H1 (cell line): ENCODE data around the gene DDB1. TPM values are rescaled to one million over a fixed set of nuclear protein-coding genes. Genes with fewer than 3 reads are reported as not detected.

Experiments used
- CTCF ChIA-PET: fragments of 300-600 bp; sonication (Branson Sonifier 250); formaldehyde crosslinking; loops from one replicate; lab custom pipeline; 2021; ENCODE audit not compliant: partially characterized antibody; lab: Charles Lee
- POLR2A ChIA-PET: fragments of 300-600 bp; sonication (Branson Sonifier 250); formaldehyde crosslinking; loops from one replicate; lab custom pipeline; 2021; ENCODE audit warnings: inconsistent platforms; ENCODE audit not compliant: partially characterized antibody; lab: Charles Lee
- DNase-seq, 2 experiments: peaks; one replicate each; pipeline versions ENCODE4 v3.0.0 to v3.0.0-alpha.2; 2010 to 2022; ENCODE audit warnings: low spot score in 2 of 2, low read depth in 1 of 2, mixed read lengths in 1 of 2
- FAIRE-seq: peaks from 2 replicates; lab custom pipeline; 2011; peaks lifted over from hg19 to GRCh38; lab: Jason Lieb, UNC
- H2AFZ ChIP-seq: 2 replicates; pipeline ENCODE4 v1.8.1; 2012; ENCODE audit warnings: low read length, inconsistent platforms
- H2AK5ac ChIP-seq: 2 replicates; pipeline ENCODE4 v1.6.1; 2013; ENCODE audit warnings: low read depth, low read length
- H2BK120ac ChIP-seq: replicated peaks from 2 replicates; pipeline ENCODE3; 2013; ENCODE audit warnings: low read depth, low read length, inconsistent platforms
- H2BK12ac ChIP-seq: 2 replicates; pipeline ENCODE4 v1.6.1; 2013; ENCODE audit warnings: low read depth, low read length
- H2BK15ac ChIP-seq: 2 replicates; pipeline ENCODE4 v1.6.1; 2013; ENCODE audit warnings: low read length
- H2BK20ac ChIP-seq: 2 replicates; pipeline ENCODE4 v1.6.1; 2013; ENCODE audit warnings: low read length
- H2BK5ac ChIP-seq: 2 replicates; pipeline ENCODE4 v1.6.1; 2013; ENCODE audit warnings: low read depth, low read length
- H3K14ac ChIP-seq: 2 replicates; pipeline ENCODE4 v1.6.1; 2013; ENCODE audit warnings: inconsistent platforms; ENCODE audit not compliant: insufficient read length
- H3K18ac ChIP-seq: 2 replicates; pipeline ENCODE4 v1.6.1; 2013; ENCODE audit warnings: low read length; ENCODE audit errors: extremely low read depth
- H3K23ac ChIP-seq: 2 replicates; pipeline ENCODE4 v1.6.1; 2013; ENCODE audit warnings: inconsistent platforms; ENCODE audit not compliant: insufficient read length
- H3K23me2 ChIP-seq: 2 replicates; pipeline ENCODE4 v1.6.1; 2013; ENCODE audit warnings: low read depth, low read length
- H3K27ac ChIP-seq: 2 replicates; pipeline ENCODE4 v1.6.1; 2011; ENCODE audit warnings: low read depth, low read length, inconsistent platforms
- H3K27me3 ChIP-seq, 4 experiments: replicated peaks in 1 of 4; 1 replicate in 1 of 4; 2 replicates in 3 of 4; pipeline versions ENCODE4 v1.6.1 to v1.8.1; 2011 to 2013; ENCODE audit warnings: low read length in 3 of 4, mild to moderate bottlenecking in 3 of 4, inconsistent platforms in 2 of 4, mixed read lengths in 2 of 4, moderate library complexity in 1 of 4; ENCODE audit not compliant: control insufficient read depth in 3 of 4, insufficient read depth in 3 of 4; ENCODE audit errors: extremely low read depth in 1 of 4
- H3K36me3 ChIP-seq, 4 experiments: 2 replicates each; pipeline versions ENCODE4 v1.6.1 to v1.8.1; 2011 to 2013; ENCODE audit warnings: mild to moderate bottlenecking in 4 of 4, low read length in 3 of 4, moderate library complexity in 2 of 4, control low read depth in 1 of 4, inconsistent platforms in 1 of 4; ENCODE audit not compliant: insufficient read depth in 4 of 4, control insufficient read depth in 2 of 4
- H3K4ac ChIP-seq: replicated peaks from 2 replicates; pipeline ENCODE3; 2013; ENCODE audit warnings: low read length, low read depth, mixed read lengths, inconsistent platforms; ENCODE audit not compliant: insufficient read length
- H3K4me1 ChIP-seq, 4 experiments: replicated peaks in 1 of 4; 1 replicate in 1 of 4; 2 replicates in 3 of 4; pipeline versions ENCODE4 v1.6.1 to v1.8.1; 2011 to 2013; ENCODE audit warnings: low read length in 3 of 4, inconsistent platforms in 2 of 4, mixed read lengths in 1 of 4; ENCODE audit not compliant: insufficient read depth in 4 of 4, control insufficient read depth in 3 of 4
- H3K4me2 ChIP-seq, 2 experiments: 2 replicates each; pipeline versions ENCODE4 v1.6.1 to v1.8.1; 2011 to 2013; ENCODE audit warnings: low read depth in 2 of 2, low read length in 2 of 2, control low read depth in 1 of 2, inconsistent platforms in 1 of 2, mild to moderate bottlenecking in 1 of 2; ENCODE audit not compliant: insufficient read depth in 1 of 2
- H3K4me3 ChIP-seq, 4 experiments: fragments of 200-600, 300-600 bp in 1 of 4; sonication (generic), shearing (Covaris generic), sonication (Bioruptor Twin) in 1 of 4; 2 replicates each; pipeline versions ENCODE4 v1.5.1 to v1.8.1; 2011 to 2016; ENCODE audit warnings: low read length in 4 of 4, low read depth in 3 of 4, control low read depth in 2 of 4, inconsistent platforms in 2 of 4, mild to moderate bottlenecking in 2 of 4, mixed read lengths in 1 of 4, moderate library complexity in 1 of 4; ENCODE audit not compliant: insufficient read depth in 2 of 4; ENCODE audit errors: extremely low read depth in 1 of 4
- H3K56ac ChIP-seq: replicated peaks from 2 replicates; pipeline ENCODE3; 2013; ENCODE audit warnings: low read depth, mild to moderate bottlenecking, mixed read lengths, low read length, inconsistent platforms; ENCODE audit not compliant: insufficient read length
- H3K79me1 ChIP-seq: 2 replicates; pipeline ENCODE4 v1.6.1; 2013; ENCODE audit warnings: low read depth, low read length, control low read depth
- H3K79me2 ChIP-seq, 2 experiments: 2 replicates each; pipeline versions ENCODE4 v1.6.1 to v1.8.1; 2012 to 2013; ENCODE audit warnings: low read length in 2 of 2, mild to moderate bottlenecking in 2 of 2, inconsistent platforms in 1 of 2; ENCODE audit not compliant: insufficient read depth in 2 of 2, control insufficient read depth in 1 of 2
- H3K9ac ChIP-seq, 4 experiments: replicated peaks in 1 of 4; 1 replicate in 1 of 4; 2 replicates in 3 of 4; pipeline versions ENCODE4 v1.6.1 to v1.8.1; 2011 to 2013; ENCODE audit warnings: low read depth in 3 of 4, low read length in 3 of 4, control low read depth in 2 of 4, mild to moderate bottlenecking in 2 of 4, moderate library complexity in 2 of 4, inconsistent platforms in 1 of 4; ENCODE audit errors: extremely low read depth in 1 of 4
- H3K9me3 ChIP-seq, 2 experiments: 2 replicates each; pipeline versions ENCODE4 v1.6.1 to v1.8.1; 2012 to 2013; ENCODE audit warnings: mild to moderate bottlenecking in 2 of 2, moderate library complexity in 2 of 2, control low read depth in 1 of 2, inconsistent platforms in 1 of 2, low read depth in 1 of 2, low read length in 1 of 2, mixed read lengths in 1 of 2; ENCODE audit not compliant: insufficient read depth in 2 of 2
- H4K20me1 ChIP-seq, 2 experiments: replicated peaks in 1 of 2; 2 replicates each; pipeline versions ENCODE3 to v1.8.1; 2011 to 2013; ENCODE audit warnings: inconsistent platforms in 2 of 2, low read length in 2 of 2, mild to moderate bottlenecking in 1 of 2; ENCODE audit not compliant: insufficient read depth in 2 of 2, control insufficient read depth in 1 of 2
- H4K5ac ChIP-seq: 2 replicates; pipeline ENCODE4 v1.6.1; 2013; ENCODE audit warnings: low read length, low read depth, mixed read lengths, inconsistent platforms; ENCODE audit not compliant: insufficient read length
- H4K8ac ChIP-seq: 2 replicates; pipeline ENCODE4 v1.8.0; 2013; ENCODE audit warnings: mild to moderate bottlenecking, moderate library complexity, low read length, inconsistent platforms; ENCODE audit not compliant: insufficient read depth; ENCODE audit errors: extremely low read depth
- H4K91ac ChIP-seq: replicated peaks from 2 replicates; pipeline ENCODE3; 2013; ENCODE audit warnings: low read length, mixed read lengths, inconsistent platforms; ENCODE audit not compliant: insufficient read length
- BACH1 ChIP-seq: IDR thresholded peaks from 2 replicates; pipeline ENCODE4 v1.6.1; 2012; ENCODE audit warnings: low read length, improper control_type of control experiment
- CHD2 ChIP-seq: IDR thresholded peaks from 2 replicates; pipeline ENCODE4 v1.6.1; 2012; ENCODE audit warnings: low read length, improper control_type of control experiment
- CREB1 ChIP-seq: IDR thresholded peaks from 2 replicates; pipeline ENCODE4 v1.6.1; 2012; ENCODE audit warnings: inconsistent platforms
- NANOG ChIP-seq: IDR thresholded peaks from 2 replicates; pipeline ENCODE4 v1.6.1; 2011; ENCODE audit warnings: low read length, low read depth, mild to moderate bottlenecking, inconsistent platforms; ENCODE audit not compliant: insufficient read depth, poor library complexity, severe bottlenecking
- NRF1 ChIP-seq: IDR thresholded peaks from 2 replicates; pipeline ENCODE4 v1.6.1; 2011; ENCODE audit warnings: mild to moderate bottlenecking, low read depth, low read length, improper control_type of control experiment
- RAD21 ChIP-seq, 2 experiments: IDR thresholded peaks in 1 of 2; conservative IDR thresholded peaks in 1 of 2; 2 replicates each; pipeline ENCODE4 v1.6.1; 2011; ENCODE audit warnings: low read depth in 2 of 2, low read length in 2 of 2, improper control_type of control experiment in 1 of 2, inconsistent platforms in 1 of 2, mild to moderate bottlenecking in 1 of 2, moderate library complexity in 1 of 2
- SP1 ChIP-seq: IDR thresholded peaks from 2 replicates; pipeline ENCODE4 v1.6.1; 2011; ENCODE audit warnings: low read depth, low read length
- SP2 ChIP-seq: IDR thresholded peaks from 2 replicates; pipeline ENCODE4 v1.6.1; 2012; ENCODE audit warnings: mild to moderate bottlenecking, low read length, inconsistent platforms
- TAF1 ChIP-seq: IDR thresholded peaks from 2 replicates; pipeline ENCODE4 v1.6.1; 2011; ENCODE audit warnings: mild to moderate bottlenecking, low read depth, low read length
- TCF12 ChIP-seq: IDR thresholded peaks from 2 replicates; pipeline ENCODE4 v1.6.1; 2011; ENCODE audit warnings: low read depth, mild to moderate bottlenecking, low read length
- WGBS, 2 experiments: shearing (Covaris generic) in 1 of 2; methylation state at CpG; one replicate each; pipeline versions ENCODE4 v1.1.6 to v1.1.7; 2013 to 2015; ENCODE audit warnings: low lambda C conversion rate in 2 of 2, mixed read lengths in 2 of 2, inconsistent platforms in 1 of 2, low coverage in 1 of 2, missing lambda C conversion rate in 1 of 2; ENCODE audit not compliant: insufficient replicate concordance in 2 of 2, insufficient coverage in 1 of 2, insufficient read length in 1 of 2; ENCODE audit errors: extremely low coverage in 1 of 2, missing lambda C conversion rate in 1 of 2; 5-methylcytosine and 5-hydroxymethylcytosine counted together
- polyA plus RNA-seq, 7 experiments: library from polyadenylated mRNA; depleted of rRNA in 3 of 7; stranded (reverse) in 5 of 7; unstranded in 2 of 7; fragments of >200 nt in 5 of 7; fragments of 200-250 nt in 2 of 7; gene quantifications; 1 replicate in 5 of 7; 2 replicates in 1 of 7; 4 replicates in 1 of 7; pipeline versions ENCODE4 v1.2.1 to v1.2.3, GENCODE V29; 2011 to 2013; ENCODE audit warnings: missing spikeins in 2 of 7, mixed read lengths in 2 of 7
- total RNA-seq: library from RNA; stranded (reverse); fragmentation: NEBNext Ultra II Directional; extraction: Animal tissue kit (Norgen Biotek cat#: 25700); gene quantifications from 2 replicates; pipeline ENCODE4 v1.2.1, GENCODE V29; 2021
- TF ChIP-seq, protein P1 (sequence below): IDR thresholded peaks from 2 replicates; pipeline ENCODE4 v1.6.1; 2011; ENCODE audit warnings: low read length, improper control_type of control experiment
- TF ChIP-seq, protein P2 (sequence below): IDR thresholded peaks from 2 replicates; pipeline ENCODE4 v1.6.1; 2012; ENCODE audit warnings: low read length, inconsistent platforms

Gene DDB1
- total and polyA plus RNA-seq, 2 of the 8 experiments (the other 6 are each of a cell fraction or from before 2014, with no cell fraction given): 275 to 306 TPM

DNA sequence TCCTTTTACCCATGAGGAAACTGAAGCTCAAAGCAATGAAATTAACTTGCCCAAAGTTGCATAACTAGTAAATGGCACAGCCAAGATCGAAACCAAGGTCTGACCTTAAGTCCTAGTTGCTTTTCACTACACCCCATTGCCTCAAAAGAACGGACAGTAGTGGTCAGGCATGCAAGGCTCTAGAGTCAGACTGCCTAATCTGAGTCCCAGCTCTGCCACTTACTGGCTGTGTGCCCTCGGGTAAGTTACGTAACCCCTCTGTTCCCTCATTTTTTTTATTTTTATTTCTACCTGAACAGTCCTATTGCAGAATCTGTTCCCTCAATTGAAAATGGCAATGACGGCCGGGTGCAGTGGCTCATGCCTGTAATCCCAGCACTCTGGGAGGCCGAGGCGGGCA lies 19.1 kb upstream of the DDB1 start:
- no peak overlapping the region for H2BK120ac ChIP-seq
- H4K5ac ChIP-seq: no peak overlapping the region
- peaks cover 0 to 8% of the 10 kb centered on the region in 2 experiments for H4K20me1 ChIP-seq
- ChIA-PET POLR2A (interaction anchor here (1.4 to 39.7 kb wide), 3 partner anchors 0 to 51 kb away, joined by 3 to 1106 read pairs (median 1106); partner anchors contain the start of genes CYB561A3, DDB1, TKFC and TMEM138), CTCF (interaction anchor here (0.9 to 22.8 kb wide), 3 partner anchors 14 to 83 kb away, joined by 3 to 255 read pairs (median 5); partner anchors contain the start of genes DDB1 and TKFC)
- H3K9ac ChIP-seq: no peak overlapping the region
- H4K8ac ChIP-seq: no peak overlapping the region
- H4K91ac ChIP-seq: no peak overlapping the region
- H3K14ac ChIP-seq: no peak overlapping the region
- peaks cover 2% of the 10 kb centered on the region for H3K79me1 ChIP-seq
- H3K4ac ChIP-seq: no peak overlapping the region
- no peaks in the 10 kb centered on the region for H3K79me2 ChIP-seq
- H2BK5ac ChIP-seq: no peak overlapping the region
- H2BK15ac ChIP-seq: no peak overlapping the region
- H3K27me3 ChIP-seq: no peaks in the 10 kb centered on the region
- no peaks in the 10 kb centered on the region for H3K9me3 ChIP-seq
- no peak overlapping the region for H3K56ac ChIP-seq
- WGBS, 2 experiments: 83% methylated on average over 8 of the region's 8 CpGs; no CpG with 5 or more reads in 1 of the 2 experiments
- H2AFZ ChIP-seq: no peak overlapping the region
- H2AK5ac ChIP-seq: no peak overlapping the region
- no peaks in the 10 kb centered on the region for H3K23me2 ChIP-seq
- H3K4me2 ChIP-seq: no peak overlapping the region
- FAIRE-seq (no peak), DNase-seq (no peak)
- no peaks in the 10 kb centered on the region for H3K4me1 ChIP-seq
- no peak overlapping the region for H3K23ac ChIP-seq
- H3K27ac ChIP-seq: no peak overlapping the region
- H2BK12ac ChIP-seq: no peak overlapping the region
- H3K4me3 ChIP-seq: no peak overlapping the region
- H2BK20ac ChIP-seq: no peak overlapping the region
- peaks cover 0 to 13% (median 8%) of the 10 kb centered on the region in 4 experiments; a peak in 5 of 8 replicates for H3K36me3 ChIP-seq
- no peak overlapping the region for H3K18ac ChIP-seq
- TF ChIP-seq CHD2 (no peak), SP2 (no peak), TAF1 (no peak), BACH1 (no peak), CREB1 (no peak), TCF12 (no peak), NANOG (no peak), SP1 (no peak), NRF1 (no peak), RAD21 (IDR thresholded peaks at IDR 0.05 in 1 of 2, conservative IDR thresholded peaks at IDR 0.05 in 1 of 2; ENCODE audit: low read depth in 2 of 2, low read length in 2 of 2) (no peak)
- TF ChIP-seq, protein P1, sequence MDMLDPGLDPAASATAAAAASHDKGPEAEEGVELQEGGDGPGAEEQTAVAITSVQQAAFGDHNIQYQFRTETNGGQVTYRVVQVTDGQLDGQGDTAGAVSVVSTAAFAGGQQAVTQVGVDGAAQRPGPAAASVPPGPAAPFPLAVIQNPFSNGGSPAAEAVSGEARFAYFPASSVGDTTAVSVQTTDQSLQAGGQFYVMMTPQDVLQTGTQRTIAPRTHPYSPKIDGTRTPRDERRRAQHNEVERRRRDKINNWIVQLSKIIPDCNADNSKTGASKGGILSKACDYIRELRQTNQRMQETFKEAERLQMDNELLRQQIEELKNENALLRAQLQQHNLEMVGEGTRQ: no peak
- TF ChIP-seq, protein P2, sequence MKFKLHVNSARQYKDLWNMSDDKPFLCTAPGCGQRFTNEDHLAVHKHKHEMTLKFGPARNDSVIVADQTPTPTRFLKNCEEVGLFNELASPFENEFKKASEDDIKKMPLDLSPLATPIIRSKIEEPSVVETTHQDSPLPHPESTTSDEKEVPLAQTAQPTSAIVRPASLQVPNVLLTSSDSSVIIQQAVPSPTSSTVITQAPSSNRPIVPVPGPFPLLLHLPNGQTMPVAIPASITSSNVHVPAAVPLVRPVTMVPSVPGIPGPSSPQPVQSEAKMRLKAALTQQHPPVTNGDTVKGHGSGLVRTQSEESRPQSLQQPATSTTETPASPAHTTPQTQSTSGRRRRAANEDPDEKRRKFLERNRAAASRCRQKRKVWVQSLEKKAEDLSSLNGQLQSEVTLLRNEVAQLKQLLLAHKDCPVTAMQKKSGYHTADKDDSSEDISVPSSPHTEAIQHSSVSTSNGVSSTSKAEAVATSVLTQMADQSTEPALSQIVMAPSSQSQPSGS: no peak
